HepG2 (cell line): ENCODE data around the gene ALG14. TPM values are rescaled to one million over a fixed set of nuclear protein-coding genes. Genes with fewer than 3 reads are reported as not detected.
A peak's percentile ranks its signal among the peaks of the same experiment; 100 is the strongest.

Experiments
- BCL6 ChIP-seq: IDR thresholded peaks from 2 replicates; pipeline ENCODE4 v1.6.1; 2016; ENCODE audit warnings: missing genetic modification reagents, missing compliant biosample characterization
- CBX2 ChIP-seq, 2 experiments: fragments of 200-600 bp in 1 of 2; sonication (generic); formaldehyde crosslinking in 1 of 2; IDR thresholded peaks; 2 replicates each; pipeline versions ENCODE4 v1.7.0 to v1.8.1; 2018 to 2022; ENCODE audit warnings: low read depth in 2 of 2, low read length in 1 of 2, mild to moderate bottlenecking in 1 of 2, missing genetic modification reagents in 1 of 2
- CENPBD1 ChIP-seq: sonication (generic); formaldehyde crosslinking; IDR thresholded peaks from 2 replicates; pipeline ENCODE4 v1.8.0; 2022; ENCODE audit warnings: missing genetic modification reagents, low read depth, mild to moderate bottlenecking, borderline replicate concordance
- CENPT ChIP-seq: sonication (generic); formaldehyde crosslinking; IDR thresholded peaks from 2 replicates; pipeline ENCODE4 v1.8.0; 2022; ENCODE audit warnings: low read depth, mild to moderate bottlenecking, moderate library complexity, missing genetic modification reagents
- KAT8 ChIP-seq: IDR thresholded peaks from 2 replicates; pipeline ENCODE4 v1.6.1; 2016; ENCODE audit warnings: missing genetic modification reagents, missing compliant biosample characterization
- KDM6A ChIP-seq: IDR thresholded peaks from 2 replicates; pipeline ENCODE4 v1.6.1; 2016; ENCODE audit warnings: low read depth
- KLF9 ChIP-seq: IDR thresholded peaks from 2 replicates; pipeline ENCODE4 v1.6.1; 2016; ENCODE audit warnings: low read depth
- MTA1 ChIP-seq: sonication (generic); formaldehyde crosslinking; IDR thresholded peaks from 2 replicates; pipeline ENCODE4 v1.4.0; 2020; ENCODE audit warnings: missing genetic modification reagents, mild to moderate bottlenecking, borderline replicate concordance
- NFE2L1 ChIP-seq: sonication (generic); formaldehyde crosslinking; IDR thresholded peaks from 2 replicates; pipeline ENCODE4 v1.4.0; 2020; ENCODE audit warnings: missing genetic modification reagents, mild to moderate bottlenecking, borderline replicate concordance
- PRMT3 ChIP-seq: sonication (generic); formaldehyde crosslinking; IDR thresholded peaks from 2 replicates; pipeline ENCODE4 v1.8.1; 2022; ENCODE audit warnings: low read depth, mild to moderate bottlenecking, moderate library complexity, missing genetic modification reagents, borderline replicate concordance
- SMAD1 ChIP-seq: sonication (generic); formaldehyde crosslinking; IDR thresholded peaks from 2 replicates; pipeline ENCODE4 v1.4.0; 2020; ENCODE audit warnings: missing genetic modification reagents, low read depth, mild to moderate bottlenecking, borderline replicate concordance
- ZBTB42 ChIP-seq: sonication (generic); formaldehyde crosslinking; IDR thresholded peaks from 2 replicates; pipeline ENCODE4 v1.5.0; 2020; ENCODE audit warnings: mild to moderate bottlenecking, missing genetic modification reagents
- ZKSCAN8 ChIP-seq: IDR thresholded peaks from 2 replicates; pipeline ENCODE4 v1.6.1; 2016; ENCODE audit warnings: borderline replicate concordance, missing genetic modification reagents, missing compliant biosample characterization
- ZNF225 ChIP-seq: sonication (generic); formaldehyde crosslinking; IDR thresholded peaks from 2 replicates; pipeline ENCODE4 v1.4.0; 2020; ENCODE audit warnings: mild to moderate bottlenecking, missing genetic modification reagents
- ZNF260 ChIP-seq: sonication (generic); formaldehyde crosslinking; IDR thresholded peaks from 2 replicates; pipeline ENCODE4 v1.4.0; 2020; ENCODE audit warnings: missing genetic modification reagents, low read depth, mild to moderate bottlenecking, borderline replicate concordance
- ZNF562 ChIP-seq: sonication (generic); formaldehyde crosslinking; IDR thresholded peaks from 2 replicates; pipeline ENCODE4 v1.8.0; 2022; ENCODE audit warnings: missing genetic modification reagents, borderline replicate concordance
- ZNF570 ChIP-seq: sonication (generic); formaldehyde crosslinking; IDR thresholded peaks from 2 replicates; pipeline ENCODE4 v1.4.0; 2020; ENCODE audit warnings: mild to moderate bottlenecking, missing genetic modification reagents, borderline replicate concordance
- ZNF597 ChIP-seq: sonication (generic); formaldehyde crosslinking; IDR thresholded peaks from 2 replicates; pipeline ENCODE4 v1.5.0; 2020; ENCODE audit warnings: missing genetic modification reagents
- ZNF609 ChIP-seq: sonication (generic); formaldehyde crosslinking; IDR thresholded peaks from 2 replicates; pipeline ENCODE4 v1.4.0; 2020; ENCODE audit warnings: mild to moderate bottlenecking, missing genetic modification reagents, borderline replicate concordance
- ZNF850 ChIP-seq: sonication (generic); formaldehyde crosslinking; conservative IDR thresholded peaks from 2 replicates; pipeline ENCODE4 v1.9.0; 2021; ENCODE audit warnings: mild to moderate bottlenecking, missing genetic modification reagents
- ZSCAN22 ChIP-seq: sonication (generic); formaldehyde crosslinking; IDR thresholded peaks from 2 replicates; pipeline ENCODE4 v1.4.0; 2020; ENCODE audit warnings: mild to moderate bottlenecking, missing genetic modification reagents
- polyA plus RNA-seq, 8 experiments: library from polyadenylated mRNA; depleted of rRNA in 3 of 8; stranded (reverse) in 7 of 8; unstranded in 1 of 8; fragments of >200 nt; fragmentation: Illumina TruSeq in 4 of 8; extraction: Trizol in 4 of 8; gene quantifications; 2 replicates each; pipeline versions ENCODE4 v1.2.1 to v1.2.3, GENCODE V29; 2011 to 2016; ENCODE audit warnings: low read depth in 4 of 8, missing spikeins in 1 of 8, mixed read lengths in 1 of 8; ENCODE audit not compliant: insufficient read depth in 1 of 8
- total RNA-seq, 5 experiments: library from RNA; depleted of rRNA; stranded (reverse); fragments of >200 nt; fragmentation: Illumina TruSeq; extraction: Trizol; gene quantifications; 2 replicates each; pipeline ENCODE4 v1.2.3, GENCODE V29; 2016; ENCODE audit warnings: low read depth in 1 of 5

The ALG14 gene
- total and polyA plus RNA-seq, 2 of the 13 experiments (the other 11 are each of a cell fraction or from before 2014, with no cell fraction given) = 4.5 to 12.7 TPM

GRCh38 chr1:94962409-94963265, 110.1 kb downstream of the ALG14 start (continued):
- TF ChIP-seq CENPBD1 (CRISPR knock-in tag) (no peak), ZNF850 (no peak), KLF9 (CRISPR knock-in tag) (0 out of 2 replicates have a peak, but pooled peaks have one; percentile 59), CBX2 (IDR thresholded peaks at IDR 0.05; ENCODE audit: low read depth, low read length) (no peak), CBX2 (CRISPR knock-in tag; IDR thresholded peaks at IDR 0.05; ENCODE audit: low read depth) (no peak), ZNF260 (CRISPR knock-in tag) (no peak), ZNF609 (CRISPR knock-in tag) (peak; percentile 69; the same call in 1 of the 2 replicates), ZNF570 (CRISPR knock-in tag) (no peak), ZNF562 (CRISPR knock-in tag) (no peak), ZKSCAN8 (peak; percentile 60; the same call in 1 of the 2 replicates), PRMT3 (CRISPR knock-in tag) (no peak), ZSCAN22 (CRISPR knock-in tag) (no peak), ZNF597 (CRISPR knock-in tag) (no peak), MTA1 (no peak), KDM6A (CRISPR knock-in tag) (peak; percentile 81; the same call in 1 of the 2 replicates), KAT8 (CRISPR knock-in tag) (peak; percentile 65; the same call in 1 of the 2 replicates), SMAD1 (CRISPR knock-in tag) (no peak), NFE2L1 (CRISPR knock-in tag) (no peak), ZBTB42 (CRISPR knock-in tag) (no peak), CENPT (CRISPR knock-in tag) (no peak), ZNF225 (CRISPR knock-in tag) (no peak), BCL6 (CRISPR knock-in tag) (peak; percentile 96)
